Right renal pelvis (tissue), 4 donors: ENCODE data around the gene HSD17B11. TPM values are rescaled to one million over a fixed set of nuclear protein-coding genes. Genes with fewer than 3 reads are reported as not detected.
"Not testable (repeated sequence)": the region's sequence is repeated elsewhere in the genome, so short reads cannot be mapped to it uniquely, and the experiment has no call there.

ENCODE experiments used
- DNase-seq, 4 donors: peaks; one replicate each; pipeline ENCODE4 v3.0.0-alpha.2; 2013; ENCODE audit warnings: low read depth in 4 of 4, low spot score in 3 of 4, missing footprints in 1 of 4
- polyA plus RNA-seq, 4 donors: library from polyadenylated mRNA; unstranded; fragments of 120-200 nt; gene quantifications; one replicate each; pipeline ENCODE4 v1.2.1, GENCODE V29; 2013; ENCODE audit not compliant: insufficient read length in 4 of 4

The HSD17B11 gene
- polyA plus RNA-seq, 4 donors, result 57.1 to 74.5 (median 62.5) TPM

GRCh38 chr4:87406902-87407301 lies 15.9 kb upstream of the HSD17B11 start:
- not testable (repeated sequence) for DNase-seq

GRCh38 chr4:87406462-87406861 lies 15.5 kb upstream of the HSD17B11 start:
- no peak for DNase-seq

DNA sequence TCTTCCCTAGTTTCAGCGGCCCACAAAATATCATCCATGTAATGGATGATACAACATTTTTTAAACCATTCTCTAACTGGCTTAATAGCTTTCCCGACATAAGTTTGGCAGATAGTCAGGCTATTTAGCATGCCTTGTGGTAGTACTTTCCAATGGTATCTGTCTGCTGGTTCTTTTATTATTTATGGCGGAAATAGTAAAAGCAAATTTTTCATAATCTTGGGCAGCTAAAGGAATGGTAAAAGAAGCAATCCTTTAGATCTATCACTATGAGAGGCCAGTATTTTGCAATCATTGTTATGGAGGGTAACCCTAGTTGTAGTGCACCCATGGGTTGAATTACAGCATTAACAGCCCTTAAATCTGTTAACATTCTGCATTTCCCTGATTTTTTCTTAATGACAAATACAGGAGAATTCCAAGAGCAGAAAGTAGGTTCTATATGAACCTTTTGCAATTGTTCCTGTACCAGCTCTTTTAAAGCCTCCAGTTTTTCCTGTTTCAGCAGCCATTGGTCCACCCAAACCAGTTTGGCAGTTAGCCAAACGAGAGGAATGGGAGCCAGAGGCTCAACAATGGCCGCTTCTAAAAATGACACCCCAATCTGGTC lies 14.3 kb upstream of the HSD17B11 start:
- DNase-seq, result no peak

DNA sequence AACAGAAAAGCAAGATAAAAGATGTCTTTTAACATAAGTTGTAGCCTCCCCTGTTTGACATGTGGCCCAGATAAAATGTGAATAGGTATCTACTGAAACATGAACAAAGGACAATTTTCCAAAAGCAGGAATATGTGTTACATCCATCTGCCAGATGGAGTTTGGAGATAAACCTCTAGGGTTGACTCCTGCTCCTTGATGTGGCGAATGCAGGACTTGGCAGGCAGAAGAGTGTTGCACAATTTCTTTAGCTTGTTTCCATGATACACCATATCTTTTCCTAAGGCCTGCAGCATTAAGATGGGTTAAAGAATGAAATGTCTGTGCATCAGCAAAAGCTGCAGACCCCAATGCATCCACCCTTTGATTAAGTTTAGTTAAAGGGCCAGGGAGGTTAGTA lies 12.7 kb upstream of the HSD17B11 start:
- DNase-seq, result not testable (repeated sequence)

DNA sequence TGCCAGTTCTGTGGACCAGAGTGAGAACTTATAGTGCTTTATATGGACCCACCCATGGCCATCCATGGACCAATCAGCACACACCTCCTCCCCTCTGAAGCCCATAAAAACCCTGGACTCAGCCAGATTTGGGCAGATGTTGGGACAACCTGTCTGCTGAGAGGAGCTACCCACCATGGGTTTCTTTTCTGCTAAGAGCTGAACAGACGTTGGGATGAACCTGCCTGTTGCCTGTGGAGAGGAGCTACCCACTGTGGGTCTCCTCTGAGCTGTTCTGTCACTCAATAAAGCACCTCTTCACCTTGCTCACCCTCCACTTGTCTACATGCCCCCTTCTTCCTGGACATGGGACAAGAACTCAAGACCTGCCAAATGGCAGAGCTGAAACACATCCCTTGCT lies 9.0 kb upstream of the HSD17B11 start:
- no peak for DNase-seq

DNA sequence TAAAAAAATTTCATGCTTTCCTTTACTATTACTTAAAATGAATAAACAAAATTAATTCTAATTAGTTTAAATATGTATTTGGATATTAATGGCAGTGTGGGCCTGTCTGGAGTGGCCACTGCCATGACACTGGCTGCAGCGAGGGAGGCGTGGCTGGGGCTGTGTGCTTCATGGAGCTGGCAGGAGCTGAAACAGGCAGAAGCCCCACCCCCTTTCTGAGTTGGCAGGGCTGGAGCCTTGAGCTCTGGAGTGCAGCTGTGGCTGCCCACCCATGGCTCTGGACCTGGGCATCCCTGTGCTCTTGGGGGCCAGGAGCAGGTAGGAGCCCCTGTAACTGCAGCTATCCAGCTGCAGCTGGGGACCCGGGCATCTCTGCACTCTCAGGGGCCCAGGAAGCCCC lies 8.2 kb upstream of the HSD17B11 start:
- DNase-seq, result no peak

- DNase-seq, result not testable (repeated sequence)
Measured at GRCh38 chr4:87395851-87396250, 4.9 kb upstream of the HSD17B11 start.

- not testable (repeated sequence) for DNase-seq
Measured at GRCh38 chr4:87395073-87395472, 4.1 kb upstream of the HSD17B11 start.

GRCh38 chr4:87392183-87392582 lies 1.2 kb upstream of the HSD17B11 start:
- DNase-seq, result no peak

GRCh38 chr4:87391576-87392054 lies 627 bp upstream of the HSD17B11 start:
- DNase-seq, result no peak

GRCh38 chr4:87390551-87390890 lies 467 bp downstream of the HSD17B11 start:
- DNase-seq, result no peak

DNA sequence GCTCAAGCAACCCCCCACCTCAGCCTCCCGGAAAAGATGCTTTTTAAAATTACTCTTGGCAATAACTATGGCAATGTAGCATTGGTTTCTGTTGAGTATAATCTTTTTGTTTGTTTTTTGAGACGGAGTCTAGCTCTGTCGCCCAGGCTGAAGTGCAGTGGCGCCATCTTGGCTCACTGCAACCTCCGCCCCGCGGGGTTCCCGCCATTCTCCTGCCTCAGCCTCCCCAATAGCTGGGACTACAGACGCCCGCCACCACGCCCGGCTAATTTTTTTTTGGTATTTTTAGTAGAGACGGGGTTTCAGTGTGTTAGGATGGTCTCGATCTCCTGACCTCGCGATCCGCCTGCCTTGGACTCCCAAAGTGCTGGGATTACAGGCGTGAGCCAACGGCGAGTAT lies 933 bp downstream of the HSD17B11 start:
- not testable (repeated sequence) for DNase-seq

DNA sequence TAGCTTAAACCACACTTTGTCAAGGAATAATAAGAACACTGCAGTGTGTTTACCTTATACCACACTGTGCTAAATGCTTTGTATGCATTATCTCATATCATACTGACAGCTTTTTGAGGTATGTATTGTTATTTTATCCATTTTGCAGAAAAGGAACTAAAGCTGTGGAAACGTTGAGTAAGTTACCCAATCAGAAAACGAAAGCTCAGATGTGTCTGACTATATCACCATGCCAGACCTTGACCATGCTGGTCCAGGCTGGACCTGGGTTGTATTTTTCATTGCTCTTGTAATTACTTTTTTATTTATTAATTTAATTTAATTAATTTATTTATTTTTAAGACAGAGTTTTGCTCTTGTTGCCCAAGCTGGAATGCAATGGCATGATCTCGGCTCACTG lies 2.1 kb downstream of the HSD17B11 start:
- DNase-seq, result no peak

DNA sequence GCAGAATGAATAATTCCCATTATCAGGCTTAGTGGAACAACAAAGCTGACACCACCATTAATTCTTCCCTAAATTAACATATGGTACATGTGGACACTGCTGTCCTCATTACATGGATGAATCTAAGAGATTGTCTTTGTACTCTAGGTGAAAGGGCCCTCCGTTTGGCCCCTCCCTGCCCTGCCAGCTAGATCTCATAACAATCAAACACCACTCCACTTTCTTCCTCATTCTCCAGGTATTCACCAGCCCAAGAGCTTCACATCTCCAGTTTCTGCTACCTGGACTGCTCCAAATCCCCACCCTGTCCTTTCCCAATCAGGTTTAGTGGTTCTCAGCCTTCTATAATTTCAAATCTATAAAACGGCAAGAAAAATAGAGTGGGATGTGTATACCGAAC lies 3.8 kb downstream of the HSD17B11 start:
- DNase-seq, result no peak

GRCh38 chr4:87384466-87385132 lies 6.4 kb downstream of the HSD17B11 start:
- DNase-seq, result not testable (repeated sequence)

DNA sequence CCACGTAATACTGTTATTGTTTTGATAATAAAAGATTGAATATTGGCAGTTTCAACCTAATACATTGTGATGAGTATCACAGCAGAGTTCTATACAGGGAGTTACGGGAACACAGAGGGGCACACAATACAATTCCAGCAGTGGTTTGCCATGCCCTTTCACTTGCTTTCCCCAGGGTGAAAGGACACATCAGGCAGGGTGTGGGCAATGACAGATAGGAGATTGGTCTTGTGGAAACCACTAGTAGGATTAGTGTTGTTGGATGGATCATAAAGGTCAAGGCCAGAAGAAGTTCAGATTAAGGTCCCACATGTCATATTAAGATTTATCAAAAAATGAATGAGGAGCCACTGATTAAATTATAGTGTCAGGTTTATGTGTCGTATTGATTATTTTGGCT lies 8.1 kb downstream of the HSD17B11 start:
- DNase-seq, result no peak

DNA sequence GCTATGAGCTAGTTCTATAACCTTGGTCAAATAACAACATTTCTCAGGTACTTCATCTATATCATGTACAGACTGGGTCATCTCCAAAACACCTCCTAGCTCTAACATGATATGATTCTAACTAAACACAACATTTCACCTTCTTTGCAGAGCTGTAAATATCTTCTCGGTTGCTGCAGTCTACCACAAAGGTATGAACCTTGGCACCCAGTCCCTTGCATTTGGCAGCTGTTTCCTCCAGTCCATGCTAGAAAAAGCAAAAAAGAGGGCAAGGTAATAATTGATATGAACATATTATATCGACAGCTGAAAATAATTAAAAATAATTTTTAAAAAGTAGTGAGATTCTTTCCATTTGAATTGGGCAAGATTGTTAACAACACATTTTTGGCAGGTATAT lies 8.9 kb downstream of the HSD17B11 start:
- DNase-seq, result no peak

- no peak for DNase-seq
Measured at GRCh38 chr4:87377816-87378215, 13.2 kb downstream of the HSD17B11 start.

DNA sequence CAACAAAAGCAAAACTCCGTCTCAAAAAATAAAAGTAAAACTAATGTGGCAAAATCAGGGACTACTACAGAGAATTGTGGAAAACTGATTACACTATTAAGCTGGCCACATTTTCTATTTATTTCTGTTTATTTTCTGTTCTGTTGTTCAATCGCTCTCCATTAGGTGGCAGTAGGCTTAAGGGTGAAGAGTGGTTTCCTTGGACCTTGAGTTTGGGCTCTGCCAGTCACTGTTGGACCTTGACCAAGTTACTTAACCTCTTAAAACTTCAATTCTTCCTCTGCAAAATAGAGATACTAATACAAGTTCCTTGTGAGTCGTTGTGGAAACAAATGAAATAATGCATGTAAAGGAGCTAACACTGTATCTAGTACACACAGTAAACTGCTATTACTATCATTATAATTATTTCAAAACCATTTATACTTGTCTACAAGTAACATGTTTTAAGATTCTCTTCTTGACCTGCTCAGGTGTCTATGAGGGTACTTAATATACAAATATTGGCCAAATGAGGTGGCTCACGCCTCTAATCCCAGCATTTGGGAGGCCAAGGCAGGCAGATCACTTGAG lies 15.2 kb downstream of the HSD17B11 start:
- DNase-seq, result peak; percentile 20 to 36 (median 22)

- DNase-seq, result no peak
Measured at GRCh38 chr4:87370068-87370467, 20.9 kb downstream of the HSD17B11 start.

DNA sequence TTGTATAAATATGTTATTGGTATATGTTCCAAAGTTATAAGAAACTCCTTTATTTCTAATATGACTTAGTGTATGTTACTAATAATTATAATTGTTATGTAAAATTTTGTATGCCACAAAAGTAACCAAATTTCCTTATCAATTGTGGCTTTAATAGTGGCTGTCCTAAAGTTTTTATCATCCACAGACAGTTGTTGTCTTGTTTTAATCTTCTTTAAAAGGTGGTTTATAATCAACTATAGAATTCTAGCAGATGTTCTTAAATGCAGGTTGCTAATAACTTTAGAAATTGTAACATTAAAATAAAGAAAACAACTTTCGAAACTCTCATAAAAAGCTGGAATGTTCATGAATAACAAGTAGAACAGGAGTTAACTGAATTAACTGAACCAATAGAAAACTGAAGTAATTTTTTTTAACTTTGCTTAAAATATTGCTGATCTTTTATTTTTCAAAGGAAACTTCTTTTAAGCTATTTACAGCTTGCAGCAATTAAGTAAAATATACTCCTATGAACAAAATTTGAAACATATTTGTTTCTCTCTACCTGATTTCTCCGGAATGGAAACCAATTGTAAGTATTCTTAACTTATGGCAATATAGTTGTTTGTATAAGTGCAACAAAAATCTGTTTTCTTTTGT lies 24.3 kb downstream of the HSD17B11 start:
- no peak for DNase-seq

- no peak for DNase-seq
Measured at GRCh38 chr4:87365348-87365747, 25.6 kb downstream of the HSD17B11 start.
